ENCODE data around the gene NACC1. TPM values are rescaled to one million over a fixed set of nuclear protein-coding genes. Genes with fewer than 3 reads are reported as not detected.

NACC1 gene
- total RNA-seq, 1 experiment from 2014 or later, result 237 TPM

- Mint-ChIP-seq H3K9me3 (no peaks in the 10 kb centered on the region), H3K27ac (peak overlapping the region; percentile 78), H3K4me1 (peaks cover 47% of the 10 kb centered on the region), H3K4me3 (no peak overlapping the region), H3K27me3 (ENCODE audit: low read depth) (no peaks in the 10 kb centered on the region; the same call in 1 of the 2 replicates), H3K36me3 (peaks cover 4% of the 10 kb centered on the region; the same call in 1 of the 2 replicates)
- ChIA-PET CTCF (interaction anchor here (0.9 to 1.1 kb wide), 2 partner anchors 30 to 160 kb away, joined by 3 to 4 read pairs; no protein-coding TSS in a partner anchor), POLR2A (interaction anchor here (0.6 kb wide), 1 partner anchor 150 kb away, joined by 3 read pairs; no protein-coding TSS in a partner anchor)
- DNase-seq (ENCODE audit: low spot score), result no peak
- no peak for ATAC-seq
- TF ChIP-seq, protein P1, sequence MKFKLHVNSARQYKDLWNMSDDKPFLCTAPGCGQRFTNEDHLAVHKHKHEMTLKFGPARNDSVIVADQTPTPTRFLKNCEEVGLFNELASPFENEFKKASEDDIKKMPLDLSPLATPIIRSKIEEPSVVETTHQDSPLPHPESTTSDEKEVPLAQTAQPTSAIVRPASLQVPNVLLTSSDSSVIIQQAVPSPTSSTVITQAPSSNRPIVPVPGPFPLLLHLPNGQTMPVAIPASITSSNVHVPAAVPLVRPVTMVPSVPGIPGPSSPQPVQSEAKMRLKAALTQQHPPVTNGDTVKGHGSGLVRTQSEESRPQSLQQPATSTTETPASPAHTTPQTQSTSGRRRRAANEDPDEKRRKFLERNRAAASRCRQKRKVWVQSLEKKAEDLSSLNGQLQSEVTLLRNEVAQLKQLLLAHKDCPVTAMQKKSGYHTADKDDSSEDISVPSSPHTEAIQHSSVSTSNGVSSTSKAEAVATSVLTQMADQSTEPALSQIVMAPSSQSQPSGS (CRISPR knock-in tag; IDR thresholded peaks at IDR 0.05; ENCODE audit: borderline replicate concordance, low read depth), result no peak
- TF ChIP-seq STAT6 (CRISPR knock-in tag; conservative IDR thresholded peaks at IDR 0.05; ENCODE audit: low read depth), result no peak
- TF ChIP-seq CBFB (CRISPR knock-in tag; IDR thresholded peaks at IDR 0.05; ENCODE audit: low read depth), result no peak
- no peak for TF ChIP-seq JAZF1 (CRISPR knock-in tag; IDR thresholded peaks at IDR 0.05)
- peak; percentile 61; the same call in 1 of the 2 replicates for TF ChIP-seq ZNF263 (CRISPR knock-in tag; IDR thresholded peaks at IDR 0.05; ENCODE audit: low read depth)
- TF ChIP-seq, protein P2, sequence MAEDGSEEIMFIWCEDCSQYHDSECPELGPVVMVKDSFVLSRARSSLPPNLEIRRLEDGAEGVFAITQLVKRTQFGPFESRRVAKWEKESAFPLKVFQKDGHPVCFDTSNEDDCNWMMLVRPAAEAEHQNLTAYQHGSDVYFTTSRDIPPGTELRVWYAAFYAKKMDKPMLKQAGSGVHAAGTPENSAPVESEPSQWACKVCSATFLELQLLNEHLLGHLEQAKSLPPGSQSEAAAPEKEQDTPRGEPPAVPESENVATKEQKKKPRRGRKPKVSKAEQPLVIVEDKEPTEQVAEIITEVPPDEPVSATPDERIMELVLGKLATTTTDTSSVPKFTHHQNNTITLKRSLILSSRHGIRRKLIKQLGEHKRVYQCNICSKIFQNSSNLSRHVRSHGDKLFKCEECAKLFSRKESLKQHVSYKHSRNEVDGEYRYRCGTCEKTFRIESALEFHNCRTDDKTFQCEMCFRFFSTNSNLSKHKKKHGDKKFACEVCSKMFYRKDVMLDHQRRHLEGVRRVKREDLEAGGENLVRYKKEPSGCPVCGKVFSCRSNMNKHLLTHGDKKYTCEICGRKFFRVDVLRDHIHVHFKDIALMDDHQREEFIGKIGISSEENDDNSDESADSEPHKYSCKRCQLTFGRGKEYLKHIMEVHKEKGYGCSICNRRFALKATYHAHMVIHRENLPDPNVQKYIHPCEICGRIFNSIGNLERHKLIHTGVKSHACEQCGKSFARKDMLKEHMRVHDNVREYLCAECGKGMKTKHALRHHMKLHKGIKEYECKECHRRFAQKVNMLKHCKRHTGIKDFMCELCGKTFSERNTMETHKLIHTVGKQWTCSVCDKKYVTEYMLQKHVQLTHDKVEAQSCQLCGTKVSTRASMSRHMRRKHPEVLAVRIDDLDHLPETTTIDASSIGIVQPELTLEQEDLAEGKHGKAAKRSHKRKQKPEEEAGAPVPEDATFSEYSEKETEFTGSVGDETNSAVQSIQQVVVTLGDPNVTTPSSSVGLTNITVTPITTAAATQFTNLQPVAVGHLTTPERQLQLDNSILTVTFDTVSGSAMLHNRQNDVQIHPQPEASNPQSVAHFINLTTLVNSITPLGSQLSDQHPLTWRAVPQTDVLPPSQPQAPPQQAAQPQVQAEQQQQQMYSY (CRISPR knock-in tag; IDR thresholded peaks at IDR 0.05), result no peak
- no peak for TF ChIP-seq SP1 (CRISPR knock-in tag; conservative IDR thresholded peaks at IDR 0.05)
- TF ChIP-seq ZNF232 (CRISPR knock-in tag; IDR thresholded peaks at IDR 0.05), result no peak
- no peak for TF ChIP-seq ZNF219 (CRISPR knock-in tag; IDR thresholded peaks at IDR 0.05; ENCODE audit: borderline replicate concordance)
- TF ChIP-seq AFF4 (CRISPR knock-in tag; IDR thresholded peaks at IDR 0.05; ENCODE audit: borderline replicate concordance), result no peak
- TF ChIP-seq ZNF281 (CRISPR knock-in tag; IDR thresholded peaks at IDR 0.05), result no peak
- TF ChIP-seq GTF2I (CRISPR knock-in tag; conservative IDR thresholded peaks at IDR 0.05), result 0 out of 2 replicates have a peak, but pooled peaks have one; percentile 45
Measured at GRCh38 chr19:13122980-13123957, 5.2 kb downstream of the NACC1 start.
